ENCODE results near the gene TIMM10. TPM values are rescaled to one million over a fixed set of nuclear protein-coding genes. Genes with fewer than 3 reads are reported as not detected.

The TIMM10 gene
- polyA plus RNA-seq, 3 donors: 30.4 to 62.1 (median 58.3) TPM

DNA sequence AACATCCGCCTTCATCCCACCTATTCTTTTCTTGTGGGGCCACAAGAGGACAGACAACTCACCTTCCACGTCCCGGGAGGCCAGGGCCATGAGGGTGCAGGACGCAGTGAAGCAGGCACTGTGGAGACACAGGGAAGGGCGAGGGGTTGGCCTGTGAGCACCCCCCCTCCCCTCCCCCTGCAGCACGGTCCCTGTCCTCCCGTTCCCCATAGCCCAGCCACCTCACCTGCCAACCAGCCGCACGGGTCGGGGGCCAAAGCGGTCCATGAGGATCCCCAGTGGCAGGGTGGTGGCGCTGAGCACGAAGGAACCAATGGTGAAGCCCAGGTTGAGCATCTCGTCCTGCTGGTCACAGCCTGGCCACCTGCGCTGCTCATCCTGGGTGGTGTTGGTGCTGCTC is 29.6 kb downstream of the TIMM10 start:
- Mint-ChIP-seq H3K36me3 (peaks cover 22 to 54% of the 10 kb centered on the region in 2 donors), H3K4me1 (peaks cover 8% of the 10 kb centered on the region), H3K4me3 (no peak overlapping the region), H3K27ac (no peak overlapping the region), H3K27me3 (ENCODE audit: low read depth in 3 of 3) (peaks cover 0 to 1% (median 0%) of the 10 kb centered on the region in 3 donors), H3K9me3 (no peaks in the 10 kb centered on the region)
- Histone ChIP-seq H3K36me3 (replicated peaks in 1 of 2; ENCODE audit: control insufficient read depth in 1 of 2, insufficient read depth in 2 of 2, low read length in 2 of 2) (peaks cover 14 to 36% of the 10 kb centered on the region in 2 donors), H3K27me3 (ENCODE audit: control insufficient read depth in 2 of 2, insufficient read depth in 2 of 2, low read length in 2 of 2) (no peaks in the 10 kb centered on the region), H3K4me1 (ENCODE audit: control insufficient read depth in 1 of 2, insufficient read depth in 2 of 2, low read length in 2 of 2) (peaks cover 4 to 10% of the 10 kb centered on the region in 2 donors), H3K27ac (ENCODE audit: low read depth in 1 of 2, low read length in 2 of 2) (no peak overlapping the region), H3K9me3 (replicated peaks in 1 of 2; ENCODE audit: control insufficient read depth in 1 of 2, insufficient read depth in 1 of 2, low read length in 2 of 2) (no peaks in the 10 kb centered on the region), H3K9ac (ENCODE audit: insufficient read depth, low read length, poor library complexity, severe bottlenecking) (no peak overlapping the region), H3K4me3 (replicated peaks in 1 of 3; ENCODE audit: low read depth in 2 of 3, low read length in 3 of 3) (no peak overlapping the region), H4K20me1 (ENCODE audit: insufficient read depth, low read length) (no peaks in the 10 kb centered on the region), H2AFZ (ENCODE audit: insufficient read depth, low read depth, low read length, poor library complexity, severe bottlenecking) (no peak overlapping the region), H3K4me2 (replicated peaks; ENCODE audit: extremely low read depth, low read length, poor library complexity, severe bottlenecking) (no peak overlapping the region), H3K79me2 (ENCODE audit: insufficient read depth, low read length) (peaks cover 7% of the 10 kb centered on the region)
- no peak for DNase-seq
- intact Hi-C loops (cut with micrococcal nuclease): no loop called here
- WGBS (ENCODE audit: insufficient coverage): 97% methylated on average over 5 of the region's 15 CpGs
- TF ChIP-seq, protein P1, sequence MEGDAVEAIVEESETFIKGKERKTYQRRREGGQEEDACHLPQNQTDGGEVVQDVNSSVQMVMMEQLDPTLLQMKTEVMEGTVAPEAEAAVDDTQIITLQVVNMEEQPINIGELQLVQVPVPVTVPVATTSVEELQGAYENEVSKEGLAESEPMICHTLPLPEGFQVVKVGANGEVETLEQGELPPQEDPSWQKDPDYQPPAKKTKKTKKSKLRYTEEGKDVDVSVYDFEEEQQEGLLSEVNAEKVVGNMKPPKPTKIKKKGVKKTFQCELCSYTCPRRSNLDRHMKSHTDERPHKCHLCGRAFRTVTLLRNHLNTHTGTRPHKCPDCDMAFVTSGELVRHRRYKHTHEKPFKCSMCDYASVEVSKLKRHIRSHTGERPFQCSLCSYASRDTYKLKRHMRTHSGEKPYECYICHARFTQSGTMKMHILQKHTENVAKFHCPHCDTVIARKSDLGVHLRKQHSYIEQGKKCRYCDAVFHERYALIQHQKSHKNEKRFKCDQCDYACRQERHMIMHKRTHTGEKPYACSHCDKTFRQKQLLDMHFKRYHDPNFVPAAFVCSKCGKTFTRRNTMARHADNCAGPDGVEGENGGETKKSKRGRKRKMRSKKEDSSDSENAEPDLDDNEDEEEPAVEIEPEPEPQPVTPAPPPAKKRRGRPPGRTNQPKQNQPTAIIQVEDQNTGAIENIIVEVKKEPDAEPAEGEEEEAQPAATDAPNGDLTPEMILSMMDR (IDR thresholded peaks at IDR 0.05): no peak

DNA sequence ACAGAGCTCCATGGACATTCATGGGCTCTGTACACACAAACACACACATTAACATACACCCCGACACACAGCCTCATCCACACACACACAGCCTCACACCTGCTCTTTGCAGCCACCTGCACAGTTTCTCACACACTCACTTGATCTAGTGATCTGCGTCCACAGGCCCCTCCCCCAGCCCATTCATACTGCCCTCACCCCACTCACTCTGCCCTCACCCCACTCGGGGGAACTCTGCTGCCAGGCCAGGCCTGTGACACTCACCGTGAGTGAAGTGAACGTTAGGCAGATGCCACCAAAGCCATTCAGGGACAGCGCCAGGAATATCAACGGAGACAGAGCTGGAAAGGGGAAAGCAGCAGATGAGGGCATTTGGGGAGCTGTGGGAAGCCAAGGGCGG is 30.0 kb downstream of the TIMM10 start:
- no peak overlapping the region for H3K4me3 Mint-ChIP-seq
- peaks cover 4% of the 10 kb centered on the region for H3K79me2 ChIP-seq (ENCODE audit: insufficient read depth, low read length)
- intact Hi-C loops (cut with micrococcal nuclease): no loop called here
- no peak for DNase-seq
- H3K9ac ChIP-seq (ENCODE audit: insufficient read depth, low read length, poor library complexity, severe bottlenecking): no peak overlapping the region
- H3K27ac ChIP-seq (ENCODE audit: low read depth in 1 of 2, low read length in 2 of 2): no peak overlapping the region
- H3K4me1 Mint-ChIP-seq: peaks cover 8% of the 10 kb centered on the region
- peaks cover 14 to 36% of the 10 kb centered on the region in 2 donors for H3K36me3 ChIP-seq (replicated peaks in 1 of 2; ENCODE audit: control insufficient read depth in 1 of 2, insufficient read depth in 2 of 2, low read length in 2 of 2)
- H3K36me3 Mint-ChIP-seq: peaks cover 26 to 57% of the 10 kb centered on the region in 2 donors
- WGBS (ENCODE audit: insufficient coverage): 96% methylated on average over 6 of the region's 8 CpGs
- TF ChIP-seq, protein P1 (IDR thresholded peaks at IDR 0.05): no peak
- H2AFZ ChIP-seq (ENCODE audit: insufficient read depth, low read depth, low read length, poor library complexity, severe bottlenecking): no peak overlapping the region
- H4K20me1 ChIP-seq (ENCODE audit: insufficient read depth, low read length): no peaks in the 10 kb centered on the region
- H3K4me1 ChIP-seq (ENCODE audit: control insufficient read depth in 1 of 2, insufficient read depth in 2 of 2, low read length in 2 of 2): peaks cover 4 to 10% of the 10 kb centered on the region in 2 donors
- peak overlapping the region in 3 of 7 donors; percentile 4 to 72 (median 23) for H3K27ac Mint-ChIP-seq
- peaks cover 0 to 1% (median 0%) of the 10 kb centered on the region in 3 donors for H3K27me3 Mint-ChIP-seq (ENCODE audit: low read depth in 3 of 3)
- H3K4me3 ChIP-seq (replicated peaks in 1 of 3; ENCODE audit: low read depth in 2 of 3, low read length in 3 of 3): no peak overlapping the region
- no peaks in the 10 kb centered on the region for H3K9me3 Mint-ChIP-seq
- H3K27me3 ChIP-seq (ENCODE audit: control insufficient read depth in 2 of 2, insufficient read depth in 2 of 2, low read length in 2 of 2): no peaks in the 10 kb centered on the region
- no peaks in the 10 kb centered on the region for H3K9me3 ChIP-seq (replicated peaks in 1 of 2; ENCODE audit: control insufficient read depth in 1 of 2, insufficient read depth in 1 of 2, low read length in 2 of 2)
- H3K4me2 ChIP-seq (replicated peaks; ENCODE audit: extremely low read depth, low read length, poor library complexity, severe bottlenecking): no peak overlapping the region
